Pancreas (tissue), 10 donors: Measurements from ENCODE around the gene PABPC3. TPM values are rescaled to one million over a fixed set of nuclear protein-coding genes. Genes with fewer than 3 reads are reported as not detected.

ENCODE experiments used
- ATAC-seq, 4 donors: fragments of 200-7000 bp; cut with Tn5 transposase; one replicate each; pipeline versions ENCODE4 v1.8.0 to v1.9.1; 2020; ENCODE audit warnings: mild to moderate bottlenecking in 4 of 4, moderate library complexity in 4 of 4
- DNase-seq, 6 donors: peaks; one replicate each; pipeline ENCODE4 v3.0.0-alpha.2; 2020
- FAIRE-seq: peaks from 2 replicates; lab custom pipeline; 2012; peaks lifted over from hg19 to GRCh38; lab: Jason Lieb, UNC
- H3K27ac ChIP-seq, 4 donors: fragments of 200-600 bp; sonication (generic); 1 replicate in 3 of 4; 2 replicates in 1 of 4; pipeline versions ENCODE4 v1.5.0 to v1.8.0; 2020
- H3K27me3 ChIP-seq, 4 donors: fragments of 200-600 bp; one replicate each; pipeline ENCODE4 v1.8.0; 2021
- H3K36me3 ChIP-seq, 3 donors: fragments of 200-600 bp; sonication (generic) in 1 of 3; one replicate each; pipeline versions ENCODE4 v1.5.0 to v1.8.0; 2020 to 2021
- H3K4me1 ChIP-seq, 3 donors: fragments of 200-600 bp; one replicate each; pipeline ENCODE4 v1.8.0; 2021
- H3K4me3 ChIP-seq, 4 donors: fragments of 200-600 bp; sonication (generic) in 2 of 4; one replicate each; pipeline versions ENCODE4 v1.5.0 to v1.8.0; 2020 to 2021
- H3K9me3 ChIP-seq, 4 donors: fragments of 200-600 bp; one replicate each; pipeline ENCODE4 v1.8.0; 2021
- CTCF ChIP-seq, 4 donors: fragments of 200-600 bp; sonication (generic) in 3 of 4; IDR thresholded peaks; one replicate each; pipeline versions ENCODE4 v1.5.0 to v1.8.0; 2021; ENCODE audit warnings: antibody characterized with exemption in 4 of 4
- WGBS, 2 donors: extraction: QIAGEN DNeasy Blood & Tissue Kit; methylation state at CpG; one replicate each; pipeline ENCODE4 v1.1.7; 2013; 5-methylcytosine and 5-hydroxymethylcytosine counted together
- intact Hi-C, 3 donors: fragments of 100-400 bp; cut with DNase I; formaldehyde crosslinking; loops; one replicate each; pipeline versions ENCODE4 v1.11.1 to v1.14.2; 2022
- polyA plus RNA-seq, 2 donors: library from polyadenylated mRNA; stranded (reverse); fragments of 200-250 nt; gene quantifications; one replicate each; pipeline ENCODE4 v1.2.3, GENCODE V29; 2013
- total RNA-seq, 6 donors: library from RNA; stranded (reverse); fragmentation: NEBNext Ultra II Directional in 4 of 6; extraction: Animal tissue kit (Norgen Biotek cat#: 25700) in 4 of 6; gene quantifications; one replicate each; pipeline versions ENCODE4 v1.2.1 to v1.2.4, GENCODE V29; 2021 to 2023
- donor health status: healthy with polysubstance abuse.
- donor health status: DM: no; HTN: no; CAD: no; lungs with moderate emphysema.
- donor health status: DM: no; HTN: no; CAD: no.
- donor health status: control.
- donor health status: control.
- donor health status: Bipolar disorder and iron deficiency.
- donor health status: DM: yes; HTN: yes; CAD: no.
- donor health status: DM: no; HTN: no; CAD: no.
- donor health status: DM: no; HTN: no; CAD: no.
- donor health status: DM: yes; HTN: yes; CAD: no.

The PABPC3 gene
- total and polyA plus RNA-seq, 8 donors: 0.06 to 0.29 (median 0.19) TPM; not detected in 2

GRCh38 chr13:25109341-25109740 lies 13.4 kb downstream of the PABPC3 start:
- no peak overlapping the region for H3K27ac ChIP-seq
- intact Hi-C loops: no loop called here

GRCh38 chr13:25110956-25111584 lies 15.1 kb downstream of the PABPC3 start:
- FAIRE-seq (no peak), ATAC-seq (peak in 1 of 4 donors; percentile 37), DNase-seq (no peak)
- intact Hi-C loops: no loop called here
- TF ChIP-seq CTCF (IDR thresholded peaks at IDR 0.05): no peak
- H3K4me1 ChIP-seq: no peaks in the 10 kb centered on the region
- H3K27me3 ChIP-seq: no peaks in the 10 kb centered on the region
- no peaks in the 10 kb centered on the region for H3K9me3 ChIP-seq
- H3K36me3 ChIP-seq: no peaks in the 10 kb centered on the region
- 28 to 41% methylated on average over 1 of the region's 1 CpG for WGBS, 2 donors
- H3K4me3 ChIP-seq: no peak overlapping the region
- no peak overlapping the region for H3K27ac ChIP-seq

More at GRCh38 chr13:25109341-25109740, 13.4 kb downstream of the PABPC3 start:
- no peaks in the 10 kb centered on the region for H3K36me3 ChIP-seq
- no peak for DNase-seq
- no peaks in the 10 kb centered on the region for H3K9me3 ChIP-seq
- no peaks in the 10 kb centered on the region for H3K4me1 ChIP-seq
- no peak overlapping the region for H3K4me3 ChIP-seq
- FAIRE-seq: no peak
- WGBS, 2 donors: 74 to 83% methylated on average over 5 of the region's 5 CpGs
- no peaks in the 10 kb centered on the region for H3K27me3 ChIP-seq
- ATAC-seq: no peak
- no peak for TF ChIP-seq CTCF (IDR thresholded peaks at IDR 0.05)

GRCh38 chr13:25111585-25111956 lies 15.6 kb downstream of the PABPC3 start:
- DNase-seq: no peak
- no peaks in the 10 kb centered on the region for H3K9me3 ChIP-seq
- no peak overlapping the region for H3K27ac ChIP-seq
- WGBS, 2 donors: 23 to 30% methylated on average over 2 of the region's 2 CpGs
- H3K4me1 ChIP-seq: no peaks in the 10 kb centered on the region
- no peak overlapping the region for H3K4me3 ChIP-seq
- H3K27me3 ChIP-seq: no peaks in the 10 kb centered on the region
- TF ChIP-seq CTCF (IDR thresholded peaks at IDR 0.05): no peak
- ATAC-seq: no peak
- intact Hi-C loops: no loop called here
- no peaks in the 10 kb centered on the region for H3K36me3 ChIP-seq
- FAIRE-seq: no peak

GRCh38 chr13:25112695-25113255 lies 16.8 kb downstream of the PABPC3 start:
- intact Hi-C loops: no loop called here
- Histone ChIP-seq H3K36me3 (no peaks in the 10 kb centered on the region), H3K27ac (no peak overlapping the region), H3K9me3 (no peaks in the 10 kb centered on the region), H3K4me3 (no peak overlapping the region), H3K4me1 (no peaks in the 10 kb centered on the region), H3K27me3 (no peaks in the 10 kb centered on the region)
- ATAC-seq: no peak
- FAIRE-seq: no peak
- TF ChIP-seq CTCF (IDR thresholded peaks at IDR 0.05): no peak
- WGBS, 2 donors: 49 to 50% methylated on average over 3 of the region's 3 CpGs
- no peak for DNase-seq

- WGBS, 2 donors: 21 to 27% methylated on average over 3 of the region's 3 CpGs
- no peaks in the 10 kb centered on the region for H3K9me3 ChIP-seq
- no peaks in the 10 kb centered on the region for H3K27me3 ChIP-seq
- no peaks in the 10 kb centered on the region for H3K4me1 ChIP-seq
- TF ChIP-seq CTCF (IDR thresholded peaks at IDR 0.05): peak; percentile 60 to 75 (median 71)
- no peak overlapping the region for H3K4me3 ChIP-seq
- DNase-seq (peak; percentile 39 to 77 (median 64)), FAIRE-seq (no peak), ATAC-seq (peak; percentile 69 to 97 (median 94))
- no peak overlapping the region for H3K27ac ChIP-seq
- no peaks in the 10 kb centered on the region for H3K36me3 ChIP-seq
- intact Hi-C loops: no loop called here
Observed at GRCh38 chr13:25114220-25114619, 18.3 kb downstream of the PABPC3 start.
